CD4-positive, alpha-beta T cell treated with Interferon alpha-2 for 1 hour (primary cell): ENCODE measurements around the gene NUP210L.
"Not testable (repeated sequence)": the region's sequence is repeated elsewhere in the genome, so short reads cannot be mapped to it uniquely, and the experiment has no call there.

Source experiments
- DNase-seq, 2 donors: peaks; one replicate each; pipeline ENCODE4 v3.0.0-alpha.2; 2020 to 2022

The NUP210L gene

DNA sequence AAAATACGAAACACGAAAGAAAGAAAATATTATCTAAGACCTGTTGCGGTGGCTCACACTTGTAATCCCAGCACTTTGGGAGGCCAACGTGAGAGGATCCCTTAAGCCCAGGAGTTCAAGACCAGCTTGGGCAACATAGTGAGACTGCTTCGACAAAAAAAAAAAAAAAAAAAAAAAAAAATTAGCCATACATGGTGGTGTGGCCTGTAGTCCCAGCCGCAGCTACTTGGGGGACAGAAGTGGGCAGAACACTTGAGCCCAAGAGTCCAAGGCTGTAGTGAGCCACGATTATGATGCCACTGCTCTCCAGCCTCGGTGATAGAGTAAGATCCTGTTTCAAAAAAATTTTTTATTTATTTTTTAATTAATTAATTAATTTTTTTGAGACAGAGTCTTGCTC lies 167.3 kb downstream of the NUP210L start:
- no peak for DNase-seq

- no peak for DNase-seq
Observed at GRCh38 chr1:153985941-153986761, 168.7 kb downstream of the NUP210L start, which contains the start of gene RAB13. TSS of gene RAB13 (minus strand) at chr1:153986339. CDS start at chr1:153986236, 103 bp downstream.

- peak in 1 of 2 donors; percentile 34 for DNase-seq
Observed at GRCh38 chr1:153985341-153985912, 169.4 kb downstream of the NUP210L start.

GRCh38 chr1:153984123-153984894 lies 170.6 kb downstream of the NUP210L start:
- no peak for DNase-seq

- not testable (repeated sequence) for DNase-seq
Observed at GRCh38 chr1:153981735-153982134, 173.1 kb downstream of the NUP210L start.

GRCh38 chr1:153979091-153979490 lies 175.8 kb downstream of the NUP210L start:
- not testable (repeated sequence) for DNase-seq

DNA sequence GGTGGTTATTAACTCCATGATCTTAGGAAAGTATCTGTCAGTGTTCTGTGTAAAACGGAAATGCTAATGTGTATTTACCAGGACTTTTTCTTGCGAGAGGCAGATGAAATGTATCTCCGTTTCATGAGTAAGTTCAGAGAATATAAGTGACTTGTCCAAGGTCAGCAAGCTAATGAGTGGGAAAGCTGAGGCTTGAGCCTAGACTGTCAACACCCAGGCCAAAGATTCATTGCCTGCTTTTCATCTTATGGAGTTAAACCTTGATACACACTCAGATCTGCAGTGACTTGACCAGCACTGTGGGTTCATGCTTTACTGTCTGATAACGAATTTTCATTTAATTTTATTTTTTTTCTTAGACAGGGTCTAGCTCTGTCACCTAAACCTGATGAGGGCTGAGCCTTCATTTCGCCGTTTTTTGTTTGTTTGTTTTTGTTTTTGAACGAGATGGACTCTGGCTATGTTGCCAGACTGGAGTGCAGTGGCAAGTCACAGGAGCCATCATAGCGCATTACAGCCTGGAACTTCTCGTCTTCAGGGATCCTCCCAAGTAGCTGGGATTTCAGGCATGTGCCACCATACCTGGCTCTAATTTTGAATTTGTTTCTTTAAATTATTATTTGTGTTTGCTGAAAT lies 176.5 kb downstream of the NUP210L start:
- DNase-seq = no peak

- DNase-seq = peak; percentile 79 to 88
Observed at GRCh38 chr1:153977250-153978240, 177.3 kb downstream of the NUP210L start, which contains the start of gene JTB. TSS of gene JTB (minus strand) at chr1:153977674. CDS start at chr1:153977252, 422 bp downstream.

DNA sequence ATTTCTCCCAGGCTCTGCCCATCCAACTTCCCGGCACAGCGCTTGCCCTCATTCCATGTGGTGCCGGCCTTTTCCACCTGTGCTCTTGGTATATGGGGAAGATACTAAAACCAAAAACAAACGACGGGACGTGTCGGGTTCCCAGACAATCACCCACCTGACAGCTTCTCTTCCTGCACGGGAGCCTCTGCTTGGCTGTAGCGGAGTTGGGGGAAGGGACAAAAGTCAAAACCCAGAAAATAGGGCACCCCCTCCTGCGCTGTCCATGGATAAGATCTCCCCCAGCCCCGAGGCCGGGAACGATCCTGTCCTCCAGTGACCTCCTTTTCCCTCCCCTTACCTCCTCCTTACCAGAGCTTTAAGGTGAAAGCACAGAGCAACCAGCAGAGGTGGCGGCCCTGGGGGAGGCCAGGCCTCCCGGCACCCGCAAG lies 178.0 kb downstream of the NUP210L start:
- no peak for DNase-seq

DNA sequence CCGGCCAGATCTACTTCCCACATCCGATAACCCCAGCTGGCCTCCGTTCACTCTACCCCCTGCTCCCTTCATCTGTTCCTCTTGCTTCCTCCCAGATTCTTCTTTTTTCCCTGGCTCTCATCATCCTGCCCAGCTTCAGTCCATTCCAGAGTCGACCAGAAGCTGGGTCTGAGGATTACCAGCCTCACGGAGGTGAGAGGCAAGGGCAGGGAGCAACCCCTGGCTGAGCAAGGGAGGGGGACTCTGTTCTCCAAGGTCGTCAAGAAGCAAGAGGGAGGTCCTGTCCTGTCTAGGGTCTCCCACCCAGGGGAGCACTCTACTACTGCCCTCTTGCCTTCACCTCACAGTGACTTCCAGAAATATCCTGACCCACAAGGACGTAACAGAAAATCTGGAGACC lies 181.3 kb downstream of the NUP210L start:
- no peak for DNase-seq

GRCh38 chr1:153973071-153973470 lies 181.8 kb downstream of the NUP210L start:
- DNase-seq = no peak

GRCh38 chr1:153970346-153970745 lies 184.5 kb downstream of the NUP210L start:
- DNase-seq = no peak

DNA sequence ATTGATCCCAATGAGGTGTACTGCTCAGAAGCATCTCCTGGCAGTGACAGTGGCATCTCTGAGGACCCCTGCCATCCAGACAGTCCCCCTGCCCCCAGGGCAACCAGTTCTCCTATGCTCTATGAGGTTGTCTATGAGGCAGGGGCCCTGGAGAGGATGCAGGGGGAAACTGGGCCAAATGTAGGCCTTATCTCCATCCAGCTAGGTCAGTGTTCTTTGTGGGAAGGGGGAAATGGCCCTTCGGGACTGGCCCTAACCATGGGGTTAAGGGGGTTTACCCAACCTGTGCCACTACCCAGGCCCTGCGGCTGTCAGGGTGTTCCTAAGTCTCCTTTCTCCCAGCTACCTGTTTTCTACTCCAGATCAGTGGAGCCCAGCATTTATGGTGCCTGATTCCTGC lies 185.9 kb downstream of the NUP210L start:
- no peak for DNase-seq

- no peak for DNase-seq
Observed at GRCh38 chr1:153968408-153968807, 186.5 kb downstream of the NUP210L start.

DNA sequence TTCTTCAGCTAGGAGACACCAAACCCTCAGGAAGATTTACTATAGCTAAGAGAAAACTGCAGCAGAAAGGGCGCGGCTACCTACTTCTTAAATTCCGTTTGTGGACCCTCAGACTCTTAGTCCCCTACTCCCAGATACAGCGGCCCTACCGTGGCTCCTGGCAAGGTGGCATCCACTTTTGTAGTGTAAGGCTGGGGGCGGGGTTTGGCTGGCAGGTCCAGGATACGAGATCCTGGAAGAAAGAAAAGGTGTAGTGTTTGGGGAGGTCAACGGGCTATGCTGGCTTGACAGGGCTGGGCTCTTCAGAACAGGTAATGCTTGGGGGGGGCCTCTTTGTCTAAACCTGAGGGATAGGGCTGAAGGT lies 186.9 kb downstream of the NUP210L start:
- DNase-seq = no peak

DNA sequence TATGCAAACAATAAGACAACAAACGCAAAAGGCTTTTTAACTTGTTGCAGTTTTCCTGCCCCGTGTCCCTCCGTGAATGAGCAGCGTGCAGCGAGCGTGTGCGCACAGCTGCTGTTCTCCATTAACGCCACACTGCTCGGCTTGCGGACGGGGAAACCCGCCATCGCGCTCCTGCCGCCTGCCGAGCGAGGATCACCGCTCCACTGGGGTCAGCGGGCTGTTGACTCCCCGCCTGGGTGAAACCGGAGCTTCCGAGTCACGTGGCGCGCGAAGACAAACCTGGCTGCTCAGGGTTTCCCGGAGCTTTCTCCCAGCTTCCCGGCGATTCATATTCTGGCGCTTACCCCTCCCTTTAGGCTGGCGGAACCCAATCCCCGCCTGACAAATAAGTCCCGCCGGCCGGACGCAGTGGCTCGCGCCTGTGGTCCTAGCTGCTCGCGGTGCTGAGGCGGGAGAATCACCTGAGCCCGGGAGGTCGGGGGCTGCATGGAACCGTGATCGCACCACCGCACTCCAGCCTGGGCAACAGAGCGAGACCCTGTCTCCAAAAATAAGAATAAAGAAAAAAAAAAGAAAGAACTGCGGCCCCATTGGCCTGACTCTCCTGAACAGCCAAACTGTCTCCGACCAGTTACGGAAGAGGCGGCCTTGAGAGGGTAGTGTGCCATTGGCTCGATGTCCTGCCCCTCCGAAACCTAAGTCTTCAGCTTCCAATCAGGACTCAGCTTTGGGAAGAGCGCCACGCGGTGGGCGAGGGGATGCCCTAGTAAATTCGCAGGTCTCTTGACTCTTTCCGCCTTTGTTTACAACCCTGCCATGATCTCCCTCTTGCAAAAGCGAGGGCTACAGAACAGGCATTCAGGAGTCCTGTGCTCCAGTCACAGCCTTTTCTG lies 187.5 kb downstream of the NUP210L start, which contains the start of gene CREB3L4:
TSS of gene CREB3L4 (plus strand) at position 796 of the 893 bp plus-strand sequence. CDS start 624 bp downstream, outside the sequence.
- peak; percentile 89 to 91 for DNase-seq

DNA sequence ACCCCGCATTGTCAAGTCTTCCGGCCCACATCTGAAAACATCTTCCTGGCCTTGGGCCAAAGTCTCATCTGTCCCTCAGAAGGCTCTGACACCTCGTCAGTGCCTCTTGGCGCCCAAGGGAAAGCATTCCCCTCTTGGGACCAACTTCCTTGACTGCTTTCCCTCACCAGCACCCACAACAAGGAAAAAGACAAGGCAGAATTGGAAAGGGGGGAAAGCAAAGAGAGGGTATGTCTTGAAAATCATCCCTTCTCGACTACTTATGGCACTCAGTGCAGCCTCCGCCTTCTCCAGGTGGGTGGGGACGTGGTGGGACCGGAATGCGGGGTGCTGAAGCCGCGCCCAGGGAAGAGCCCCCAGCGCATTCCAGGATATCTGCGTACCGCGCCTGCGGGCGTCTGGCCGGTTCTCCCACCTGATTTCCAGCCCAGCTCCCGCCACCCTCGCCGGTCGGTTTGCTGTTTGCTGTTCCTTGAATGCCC lies 191.0 kb downstream of the NUP210L start:
- DNase-seq = no peak

GRCh38 chr1:153963030-153963849 lies 191.6 kb downstream of the NUP210L start, which contains the start of gene SLC39A1:
TSS of gene SLC39A1 (minus strand) at chr1:153963537. CDS start at chr1:153962715, 822 bp downstream.
- DNase-seq = peak; percentile 91 to 94
